ENCODE results near the gene FYB1. TPM values are rescaled to one million over a fixed set of nuclear protein-coding genes. Genes with fewer than 3 reads are reported as not detected.

The FYB1 gene
- total RNA-seq, 1 experiment from 2014 or later, result not detected

- no peak for DNase-seq
- Histone ChIP-seq H3K4me2 (ENCODE audit: insufficient read depth, insufficient read length, low read length) (no peak overlapping the region), H3K56ac (ENCODE audit: insufficient read length, low read depth, low read length) (no peak overlapping the region), H3K27ac (ENCODE audit: insufficient read length, low read depth, low read length) (no peak overlapping the region), H2AK5ac (ENCODE audit: insufficient read length, low read length) (no peak overlapping the region), H3K79me2 (ENCODE audit: insufficient read depth, low read length) (no peaks in the 10 kb centered on the region), H4K5ac (ENCODE audit: insufficient read length, low read depth, low read length) (no peak overlapping the region), H3T11ph (ENCODE audit: low read length) (no peak overlapping the region), H2BK5ac (ENCODE audit: insufficient read length, low read length) (no peak overlapping the region), H3K27me3 (ENCODE audit: insufficient read depth, low read length) (no peaks in the 10 kb centered on the region), H4K20me1 (ENCODE audit: control insufficient read depth, insufficient read depth, insufficient read length) (no peaks in the 10 kb centered on the region), H3K14ac (ENCODE audit: insufficient read depth, low read length) (no peak overlapping the region), H4K8ac (replicated peaks; ENCODE audit: insufficient read length, low read depth, low read length) (no peak overlapping the region), H2BK15ac (ENCODE audit: low read depth, low read length) (no peak overlapping the region), H3K79me1 (ENCODE audit: insufficient read depth, low read depth, low read length, poor library complexity, severe bottlenecking) (no peaks in the 10 kb centered on the region), H2BK120ac (ENCODE audit: low read depth, low read length, poor library complexity, severe bottlenecking) (no peak overlapping the region), H3K23me2 (ENCODE audit: insufficient read length, low read depth, low read length, poor library complexity, severe bottlenecking) (no peaks in the 10 kb centered on the region), H2BK12ac (ENCODE audit: insufficient read length, low read depth, low read length) (no peak overlapping the region), H3K9me3 (ENCODE audit: control insufficient read depth, low read depth, low read length) (no peaks in the 10 kb centered on the region), H4K91ac (ENCODE audit: insufficient read length, low read depth, low read length) (no peak overlapping the region), H3K23ac (ENCODE audit: insufficient read length, low read depth, low read length) (no peak overlapping the region), H3K18ac (ENCODE audit: insufficient read length, low read depth, low read length) (no peak overlapping the region), H3K9ac (ENCODE audit: extremely low read depth, insufficient read length, low read length) (no peak overlapping the region), H3K4ac (ENCODE audit: low read depth, low read length) (no peak overlapping the region), H2BK20ac (ENCODE audit: low read depth, low read length, poor library complexity, severe bottlenecking) (no peak overlapping the region), H2AFZ (ENCODE audit: low read length) (no peak overlapping the region), H3K4me1 (ENCODE audit: insufficient read depth, low read length) (no peaks in the 10 kb centered on the region)
- Mint-ChIP-seq H3K27me3 (ENCODE audit: low read depth) (no peaks in the 10 kb centered on the region), H3K36me3 (ENCODE audit: insufficient read depth in 1 of 3, low read depth in 3 of 3) (no peaks in the 10 kb centered on the region), H3K27ac (peak overlapping the region in 1 of 3 experiments; percentile 11; a peak in 1 of 7 replicates), H3K9me3 (no peaks in the 10 kb centered on the region), H3K4me3 (no peak overlapping the region), H3K4me1 (peaks cover 5% of the 10 kb centered on the region in 2 experiments)
- WGBS (ENCODE audit: extremely low coverage, insufficient read length, low lambda C conversion rate), result no CpG with 5 or more reads among the region's 7 CpGs
- no peak for TF ChIP-seq CTCF (conservative IDR thresholded peaks at IDR 0.05)
Observed at GRCh38 chr5:39164529-39165402, 54.6 kb downstream of the FYB1 start.

All from H9 (cell line).